HG03378 (cell line): ENCODE data around the gene TIGD2.
"Not testable (repeated sequence)": the region's sequence is repeated elsewhere in the genome, so short reads cannot be mapped to it uniquely, and the experiment has no call there.

Experiments
- ATAC-seq: cut with Tn5 transposase; IDR thresholded peaks from one replicate; pipeline ENCODE4 v1.9.1; 2021; ENCODE audit warnings: mild to moderate bottlenecking, moderate library complexity; ENCODE audit not compliant: unreplicated experiment

The TIGD2 gene

DNA sequence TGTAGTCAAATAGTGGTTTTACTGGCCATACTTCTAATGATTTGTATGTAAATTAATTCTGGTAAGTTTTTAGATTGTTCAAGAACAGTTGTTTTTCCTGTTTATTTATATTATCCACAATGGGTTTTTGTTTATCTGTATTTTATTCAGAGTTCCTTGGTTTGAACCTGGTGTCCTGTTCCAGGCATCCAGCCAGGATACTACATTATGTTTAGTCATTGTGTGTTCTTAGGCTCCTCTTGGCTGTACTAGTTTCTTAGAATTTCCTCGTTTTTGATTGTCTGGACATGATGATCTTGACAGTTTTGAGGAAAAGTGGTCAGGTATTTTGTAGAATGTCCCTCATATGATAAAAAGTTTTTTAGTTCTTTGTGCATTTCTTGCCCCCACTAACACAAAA is 7.8 kb downstream of the TIGD2 start:
- ATAC-seq = no peak

DNA sequence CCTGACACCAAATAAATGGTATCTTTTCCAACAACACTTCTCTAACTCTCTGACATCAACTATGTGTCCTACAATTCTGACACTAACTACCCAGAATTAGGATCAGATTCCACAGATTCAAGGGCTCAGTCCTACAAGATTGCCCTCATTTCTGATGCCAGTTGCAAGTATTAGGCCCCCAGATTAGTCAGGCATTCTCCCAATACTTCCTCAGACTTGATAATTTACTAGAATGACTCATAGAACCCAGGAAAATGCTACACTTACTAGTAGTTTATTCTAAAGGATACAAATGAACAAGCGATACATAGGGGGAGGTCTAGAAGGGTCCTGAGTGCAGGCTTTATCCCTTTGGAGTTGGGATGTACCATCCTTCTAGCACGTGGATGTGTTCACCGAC is 8.5 kb downstream of the TIGD2 start:
- ATAC-seq = no peak

DNA sequence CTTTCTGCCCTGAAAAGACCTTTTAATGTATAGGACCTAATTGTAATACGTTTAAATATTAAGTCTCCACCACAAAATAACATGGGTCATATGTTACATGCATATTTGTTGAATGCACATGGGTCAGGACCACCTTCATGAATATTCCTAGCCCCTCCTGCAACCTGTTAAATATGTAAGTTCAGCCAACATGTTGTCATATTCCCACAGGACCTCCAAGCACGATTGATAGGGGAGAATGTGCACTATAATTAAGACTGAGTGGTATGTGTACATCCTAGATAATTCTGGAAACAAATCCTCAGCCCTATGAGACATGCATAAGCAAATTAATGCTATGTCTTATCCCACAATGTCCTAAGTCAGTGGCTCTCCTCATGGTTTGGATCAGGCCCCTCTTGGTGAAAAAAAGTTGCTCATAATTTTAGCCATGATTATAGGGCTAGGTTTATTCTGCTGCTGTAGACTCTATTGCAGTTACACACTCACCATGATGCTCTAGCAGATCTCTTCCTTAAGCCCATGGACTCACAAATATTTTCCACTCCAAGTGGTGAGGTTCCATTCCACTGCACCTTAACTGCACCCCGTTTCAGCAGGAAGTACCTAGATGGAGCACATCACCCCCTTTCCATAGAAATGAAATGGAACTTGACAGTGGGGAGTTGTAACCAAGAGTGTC is 10.2 kb downstream of the TIGD2 start:
- no peak for ATAC-seq

DNA sequence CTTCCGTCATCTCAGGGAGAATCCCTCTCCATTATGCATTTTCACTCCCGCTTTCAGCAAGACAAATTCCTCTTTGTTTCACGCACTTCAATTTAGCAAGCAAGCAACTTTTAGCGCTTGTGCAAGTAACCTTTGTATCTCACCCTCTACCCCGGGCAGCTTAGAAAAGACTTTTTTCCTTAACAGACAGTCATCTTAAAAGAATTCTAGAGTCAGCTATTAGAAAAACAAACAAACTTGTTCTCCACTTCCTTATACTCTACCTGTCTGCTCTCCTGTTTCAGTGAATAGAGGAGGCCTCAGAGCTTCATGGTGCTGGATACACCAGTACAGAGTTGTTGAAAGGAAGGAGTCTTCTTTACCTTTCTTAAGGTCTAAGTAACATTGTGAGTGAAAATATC is 12.1 kb downstream of the TIGD2 start:
- ATAC-seq = no peak

DNA sequence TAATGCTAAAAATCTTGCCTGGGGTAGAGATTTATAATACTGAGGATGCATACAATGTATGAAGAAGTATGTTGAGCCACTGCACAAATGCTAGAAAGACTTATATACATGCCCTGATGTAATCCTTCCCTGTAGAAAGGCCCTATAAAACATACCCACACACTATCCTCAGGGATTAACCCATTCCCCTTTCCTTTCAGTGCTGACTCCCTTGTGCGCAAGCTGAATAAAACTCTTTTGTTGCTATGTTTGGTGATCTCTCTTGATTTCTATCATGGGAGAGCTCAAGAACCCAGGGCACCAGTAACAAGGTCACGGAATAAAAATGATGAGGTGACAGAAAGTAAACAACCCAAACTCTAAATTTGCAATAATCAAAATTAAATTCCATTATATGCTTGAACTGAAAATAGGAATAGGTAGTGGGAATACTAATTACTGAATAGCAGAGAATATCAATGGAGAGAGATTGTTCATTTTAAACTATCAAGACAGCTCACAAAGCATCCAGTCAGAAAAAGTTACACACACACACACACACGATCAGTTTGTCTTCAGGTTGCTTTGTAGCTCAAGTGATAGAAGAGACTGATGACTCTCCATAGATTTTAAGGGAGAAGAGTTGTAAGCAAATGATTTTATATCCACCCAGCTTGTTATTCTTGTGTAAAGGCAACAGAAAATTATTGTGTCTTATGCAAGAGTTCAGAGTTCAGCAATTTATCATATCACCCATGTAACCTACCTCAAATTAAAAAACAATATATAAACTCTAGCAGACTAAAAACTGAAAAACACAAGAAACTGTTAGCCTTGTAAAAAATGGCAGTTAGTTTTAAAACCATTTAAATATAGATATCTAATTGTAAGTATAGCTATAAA is 14.8 kb downstream of the TIGD2 start:
- ATAC-seq = no peak

DNA sequence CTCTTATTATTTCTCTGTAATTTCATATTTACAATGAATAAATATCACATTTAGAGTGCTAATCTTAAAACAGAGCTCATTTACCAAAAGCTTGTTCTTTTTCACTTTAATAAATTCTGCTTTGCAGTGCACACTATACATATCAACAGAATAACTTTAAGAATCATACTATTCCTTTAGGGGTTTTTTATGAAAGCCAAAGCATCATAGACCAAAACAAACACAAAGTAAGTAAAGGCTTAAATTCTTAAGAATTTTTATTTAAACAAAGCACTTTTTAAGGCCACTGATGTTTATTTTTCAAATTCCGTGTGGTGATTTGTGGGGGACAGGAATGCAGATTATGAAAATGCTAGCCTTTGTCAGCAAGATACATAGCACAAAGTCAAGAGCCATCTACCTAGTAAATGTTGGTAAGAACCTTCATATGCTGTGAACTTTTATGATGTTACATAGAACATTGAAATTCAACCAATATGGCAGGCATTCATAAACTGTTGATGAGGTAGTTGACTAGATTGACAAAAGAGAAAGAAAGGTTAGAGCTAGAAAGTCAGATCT is 17.8 kb downstream of the TIGD2 start:
- ATAC-seq = no peak

DNA sequence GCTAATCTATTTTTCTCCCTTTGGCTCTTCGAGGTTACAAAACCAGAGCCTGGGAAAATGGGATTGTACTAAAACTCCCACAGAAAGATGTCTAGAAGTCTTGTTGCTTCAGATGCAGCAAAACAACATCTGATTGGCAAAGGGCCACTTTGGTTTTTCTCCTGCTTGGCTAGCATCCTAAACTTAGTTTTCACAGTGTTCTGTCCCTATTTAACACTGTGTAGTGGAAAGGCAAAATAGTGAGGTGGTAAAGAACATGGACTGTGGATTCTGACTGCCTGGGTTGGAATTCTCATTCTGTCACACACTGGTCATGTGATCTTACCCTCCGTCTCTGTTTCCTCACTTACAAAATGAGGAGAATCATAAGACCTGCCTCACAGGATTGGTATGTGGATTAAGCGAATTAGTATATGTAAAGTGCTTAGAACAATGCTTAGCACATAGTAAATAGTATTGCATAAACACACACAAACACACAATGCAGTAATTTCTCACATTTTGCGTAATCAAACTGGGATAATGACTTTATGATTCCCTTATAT is 23.5 kb downstream of the TIGD2 start:
- no peak for ATAC-seq

DNA sequence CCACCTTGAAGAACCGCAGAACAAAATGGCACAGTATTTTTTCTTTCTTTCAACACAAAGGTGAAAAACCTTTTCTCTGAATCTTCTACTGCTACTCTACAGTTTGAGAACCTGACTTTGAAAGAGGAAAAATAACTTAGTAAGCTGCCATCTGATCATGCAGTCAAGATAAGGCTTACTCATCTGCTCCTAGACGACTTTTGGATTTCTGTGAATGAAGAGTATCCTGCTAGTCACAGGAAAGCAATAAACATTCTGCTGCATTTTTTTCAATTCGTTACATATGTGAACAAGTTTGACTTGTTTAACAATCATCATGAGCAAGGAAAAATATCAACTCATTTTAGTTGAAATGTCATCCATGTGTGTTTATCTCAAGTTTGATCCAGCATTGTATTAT is 25.2 kb downstream of the TIGD2 start:
- ATAC-seq = no peak

DNA sequence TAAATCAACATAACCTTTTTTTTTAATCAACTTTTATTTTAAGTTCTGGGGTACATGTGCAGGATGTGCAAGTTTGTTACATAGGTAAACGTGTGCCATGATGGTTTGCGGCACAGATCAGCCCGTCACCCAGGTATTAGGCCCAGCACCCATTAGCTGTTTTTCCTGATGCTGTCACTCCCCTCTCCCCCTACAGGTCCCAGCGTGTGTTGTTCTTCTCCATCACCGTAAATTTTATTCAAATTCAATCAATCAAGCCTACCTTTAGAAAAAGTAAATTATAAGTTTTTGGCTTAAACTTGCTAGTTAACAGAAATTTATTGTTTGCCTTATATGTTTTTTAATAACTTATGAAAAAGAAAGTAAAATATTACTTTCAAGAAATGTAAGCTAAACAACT is 25.9 kb downstream of the TIGD2 start:
- ATAC-seq = no peak

DNA sequence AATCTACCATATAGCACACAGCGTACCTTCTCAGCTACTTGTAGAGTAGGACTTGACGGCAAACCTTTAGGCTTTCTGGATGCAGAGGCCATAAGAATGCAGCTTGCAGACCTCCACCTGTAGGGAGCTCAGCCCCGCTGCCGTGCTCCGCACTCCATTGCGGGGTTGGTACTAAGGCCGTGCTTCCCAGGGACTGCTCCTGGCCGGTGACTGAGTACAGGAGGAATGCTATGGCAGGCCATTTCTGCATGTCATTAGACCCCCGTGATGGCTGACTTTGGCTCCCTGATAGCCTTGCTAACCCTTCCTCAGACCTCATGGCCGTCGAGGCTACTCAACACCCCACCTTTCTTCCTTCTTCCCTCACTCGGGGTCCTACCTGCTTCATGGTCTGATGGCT is 26.4 kb downstream of the TIGD2 start:
- ATAC-seq = no peak

DNA sequence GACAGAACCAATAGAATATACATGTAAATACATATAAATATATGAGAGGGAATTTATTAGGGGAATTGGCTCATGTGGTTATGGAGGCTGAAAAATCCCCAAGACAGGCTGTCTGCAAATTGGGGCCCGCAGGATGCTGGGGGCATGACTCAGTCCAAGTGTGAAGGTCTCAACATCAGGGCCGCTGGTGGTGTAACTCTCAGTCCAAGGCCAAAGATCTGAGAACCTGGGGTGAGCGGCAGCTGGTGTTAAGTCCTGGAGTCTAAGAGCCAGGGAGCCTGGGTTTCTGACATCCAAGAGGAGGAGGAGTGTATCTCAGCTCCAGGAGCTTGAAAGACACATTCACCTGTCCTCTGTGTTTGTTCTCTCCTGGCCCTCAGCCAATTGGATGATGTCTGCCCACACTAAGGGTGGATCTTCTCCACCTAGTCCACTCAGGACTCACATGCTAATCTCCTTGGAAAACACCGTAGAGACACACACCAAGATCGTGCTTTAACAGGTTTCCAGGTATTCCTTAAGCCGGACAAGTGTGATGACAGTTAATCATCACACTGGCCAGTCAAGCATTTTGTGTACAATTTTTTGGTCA is 28.9 kb downstream of the TIGD2 start:
- ATAC-seq = no peak

DNA sequence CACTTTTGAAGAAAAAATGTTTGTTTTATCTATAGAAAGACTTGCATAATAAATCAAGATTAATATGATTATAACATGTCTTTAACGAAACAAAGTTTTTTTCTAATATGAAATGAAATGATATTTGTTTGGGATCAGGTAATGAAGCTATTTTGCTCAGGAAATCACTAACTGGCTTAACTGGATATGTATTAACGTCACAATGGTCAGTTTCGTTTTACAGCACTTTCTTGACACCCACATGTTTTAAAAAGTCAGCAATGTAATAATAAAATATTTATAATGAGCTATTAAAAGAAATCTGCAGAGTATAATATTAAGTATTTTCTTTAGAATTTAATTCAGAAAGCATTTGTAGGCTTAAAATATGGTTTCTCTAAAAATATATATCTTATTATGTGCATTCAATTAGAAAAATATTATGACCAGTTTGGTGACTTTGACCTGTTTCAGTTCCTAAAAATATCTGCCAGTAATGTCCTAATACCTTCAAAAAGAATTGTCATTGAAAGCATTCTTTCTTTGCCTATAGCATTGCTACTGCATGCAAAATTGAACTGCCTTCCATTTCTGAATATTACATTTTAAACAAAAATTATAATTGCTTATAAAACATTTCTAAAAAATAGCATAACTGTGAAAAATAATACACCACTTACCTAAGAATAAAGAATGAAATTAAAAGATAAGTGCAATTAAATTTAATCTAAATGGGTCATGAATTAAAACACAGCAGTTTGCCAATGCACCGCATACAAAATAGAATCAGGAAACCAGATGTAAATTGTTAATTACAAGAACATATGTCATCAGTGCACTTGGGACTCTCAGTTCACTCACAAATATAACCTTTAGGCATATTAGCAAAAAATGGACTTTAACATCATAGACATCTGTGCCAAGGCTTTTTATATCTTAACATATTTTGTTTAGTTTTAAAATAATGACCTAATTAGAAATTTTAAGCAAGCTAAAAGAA is 31.6 kb downstream of the TIGD2 start:
- ATAC-seq = peak; percentile 94

DNA sequence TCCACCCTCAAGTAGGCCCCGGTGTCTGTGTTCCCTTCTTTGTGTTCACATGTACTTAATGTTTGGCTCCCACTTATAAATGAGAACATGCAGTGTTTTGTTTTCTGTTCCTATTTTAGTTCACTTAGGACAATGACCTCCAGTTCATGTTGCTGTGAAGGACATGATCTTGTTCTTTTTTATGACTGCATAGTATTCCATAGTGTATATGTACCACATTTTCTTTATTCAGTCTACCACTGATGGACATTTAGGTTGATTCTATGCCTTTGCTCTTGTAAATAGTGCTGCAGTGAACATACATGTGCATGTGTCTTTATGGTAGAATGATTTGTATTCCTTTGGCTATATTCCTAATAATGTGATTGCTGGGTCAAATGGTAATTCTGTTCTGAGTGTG is 33.3 kb downstream of the TIGD2 start:
- ATAC-seq = not testable (repeated sequence)

DNA sequence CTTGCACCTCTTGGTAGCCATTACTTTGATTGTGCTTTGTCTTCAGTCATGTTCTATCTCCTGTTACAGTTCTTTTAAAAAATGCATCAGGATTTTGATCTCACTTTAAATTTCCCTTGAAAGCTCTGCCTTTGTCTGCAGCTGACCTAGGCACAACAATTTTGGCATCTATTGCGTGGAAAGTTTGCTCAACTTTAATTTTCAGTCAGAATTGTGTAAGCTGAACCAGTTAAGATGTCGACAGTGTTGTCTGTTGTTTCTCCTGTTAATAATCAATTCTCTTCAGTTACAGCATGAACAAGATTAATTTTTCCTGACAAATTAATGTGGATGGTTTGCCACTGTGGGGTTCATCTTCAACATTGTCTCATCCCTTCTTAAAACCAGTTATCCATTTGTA is 34.9 kb downstream of the TIGD2 start:
- ATAC-seq = no peak

DNA sequence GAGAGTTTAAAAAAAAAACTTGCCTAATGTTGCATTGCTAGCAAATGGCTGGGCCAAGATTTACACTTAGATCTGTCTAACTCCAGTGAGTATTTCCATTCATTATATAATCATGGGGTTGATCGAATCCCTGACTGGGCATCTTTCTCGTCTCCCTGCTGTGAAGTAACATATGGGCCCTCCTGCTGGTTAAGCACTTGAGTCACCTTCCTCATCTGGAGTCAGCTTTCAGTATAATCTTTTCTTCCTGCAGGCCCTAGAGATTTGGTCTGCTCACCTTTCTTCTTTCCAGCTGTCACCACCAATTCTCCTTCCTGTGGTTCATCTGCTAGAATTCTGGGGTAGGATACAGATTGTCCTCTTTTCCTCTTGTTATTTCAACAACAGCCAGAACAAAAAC is 41.6 kb downstream of the TIGD2 start:
- no peak for ATAC-seq

DNA sequence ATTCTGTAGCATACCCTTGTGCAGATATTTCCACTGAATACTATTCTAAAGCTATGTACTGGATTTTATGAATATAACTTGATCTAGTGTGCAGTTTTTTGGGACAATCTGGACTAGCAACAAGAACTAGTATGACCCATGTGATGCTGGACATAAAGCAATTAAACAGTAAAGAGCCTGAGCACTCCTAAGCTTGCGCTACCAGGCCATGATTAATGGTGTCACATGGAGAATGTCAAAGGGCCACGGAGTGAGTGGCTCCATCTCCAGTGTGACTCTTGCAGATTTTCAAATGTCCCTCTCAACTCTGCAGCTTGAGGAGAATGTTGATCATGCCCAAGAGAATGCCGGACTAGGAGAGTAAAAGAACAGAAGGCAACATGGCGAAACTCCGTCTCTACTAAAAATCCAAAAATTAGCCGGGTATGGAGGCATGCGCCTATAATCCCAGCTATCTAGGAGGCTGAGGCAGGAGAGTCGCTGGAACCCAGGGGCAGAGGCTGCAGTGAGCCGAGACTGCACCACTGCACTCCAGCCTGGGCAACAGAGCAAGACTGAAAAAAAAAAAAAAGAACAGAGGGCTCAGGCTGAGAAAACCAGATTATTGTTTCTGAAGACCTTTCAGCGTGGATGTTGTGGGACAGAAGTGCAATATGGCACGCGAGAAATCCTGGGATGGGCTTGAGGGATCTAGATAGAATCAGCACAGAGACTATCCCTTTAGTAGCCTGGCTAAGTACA is 45.0 kb downstream of the TIGD2 start:
- no peak for ATAC-seq

DNA sequence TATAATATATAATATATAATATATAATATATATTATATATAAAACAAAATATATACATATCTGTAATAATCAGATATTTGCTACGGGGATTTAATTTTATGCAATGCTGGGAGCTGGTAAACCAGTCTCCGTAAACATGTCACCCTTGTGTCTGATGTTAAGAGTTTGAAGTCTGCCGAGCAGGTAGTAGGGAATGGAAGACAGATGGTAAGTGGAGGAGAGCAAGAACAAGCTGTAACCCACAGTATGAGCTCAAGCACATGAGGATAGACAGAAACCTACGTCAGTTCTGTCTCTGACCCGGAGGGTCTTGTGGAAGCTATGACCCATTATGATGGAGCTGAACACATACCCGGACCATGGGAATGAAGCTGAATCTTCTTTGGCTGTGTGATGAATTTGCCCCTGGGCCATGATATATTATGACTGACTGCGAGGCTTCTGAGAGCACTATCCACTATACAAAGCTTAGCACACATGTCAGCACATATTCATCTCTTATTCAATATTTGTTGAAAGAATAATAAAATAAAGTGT is 46.2 kb downstream of the TIGD2 start:
- ATAC-seq = no peak

DNA sequence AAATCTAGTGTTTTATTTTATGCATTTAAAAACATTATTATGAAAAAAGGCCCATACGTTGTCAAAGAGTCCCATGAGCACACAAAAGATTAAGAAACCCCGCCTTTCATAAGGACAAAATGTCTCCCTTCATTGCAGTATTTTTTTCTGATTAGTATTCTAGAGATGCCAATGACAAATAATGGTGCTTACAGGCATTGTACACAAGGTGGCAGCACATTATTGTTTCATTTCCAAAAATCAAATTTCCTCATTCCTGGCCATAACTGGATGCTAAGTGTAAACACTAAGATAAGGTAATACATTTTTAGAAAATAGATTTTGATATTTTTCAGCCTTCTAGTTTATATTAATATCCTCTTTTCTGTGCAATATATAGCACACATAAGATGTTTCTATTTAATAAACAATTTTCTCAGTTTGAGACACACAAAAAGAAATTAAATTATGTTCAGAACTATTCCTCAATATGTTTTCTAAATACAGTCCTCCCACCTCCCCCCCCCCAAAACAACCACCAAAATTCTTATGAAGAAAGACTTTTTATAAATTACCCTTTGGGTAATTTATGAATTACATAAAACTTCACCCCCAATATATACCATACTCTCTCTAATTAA is 47.7 kb downstream of the TIGD2 start:
- ATAC-seq = peak; percentile 52

DNA sequence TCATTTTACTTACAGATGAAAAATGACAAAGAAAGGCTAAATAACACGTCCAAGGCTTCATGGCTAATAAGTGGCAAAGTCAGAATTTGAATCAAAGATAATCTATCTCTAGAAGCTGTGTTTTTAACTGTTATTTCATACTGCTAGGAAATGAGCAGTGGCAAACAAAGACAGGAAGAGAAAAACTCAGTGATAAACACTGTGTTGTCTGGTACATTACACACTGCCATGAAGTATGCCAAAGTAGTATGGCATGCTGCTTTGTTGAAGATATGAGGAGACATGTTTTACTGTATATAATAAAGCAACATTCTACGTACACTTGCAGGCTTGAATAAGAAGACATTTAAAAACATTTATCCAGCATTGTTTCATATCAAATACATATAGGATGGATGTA is 49.5 kb downstream of the TIGD2 start:
- no peak for ATAC-seq
